ENCODE results near the gene KRTAP4-16.
"Not testable (repeated sequence)": the region's sequence is repeated elsewhere in the genome, so short reads cannot be mapped to it uniquely, and the experiment has no call there.

GRCh38 chr17:41065016-41065689 is 36.9 kb downstream of the KRTAP4-16 start:
- TF ChIP-seq EZH2 (IDR thresholded peaks at IDR 0.05); POLR2AphosphoS5 (IDR thresholded peaks at IDR 0.05; ENCODE audit: borderline replicate concordance, low read depth, low read length): not testable (repeated sequence)

Data from SK-N-MC (cell line).